Stimulated activated CD8-positive, alpha-beta memory T cell treated with anti-CD3 and anti-CD28 coated beads, Interleukin-15, amount 100 ng/mL, for 1 hour (primary cell): ENCODE results near the gene OR4B1.

Source experiments
- DNase-seq: peaks from one replicate; pipeline ENCODE4 v3.0.0-alpha.2; 2020; ENCODE audit warnings: low read depth

OR4B1 gene

GRCh38 chr11:48261600-48261999 lies 45.0 kb downstream of the OR4B1 start:
- DNase-seq, result no peak

- DNase-seq, result no peak
Measured at GRCh38 chr11:48263423-48263911, 46.9 kb downstream of the OR4B1 start, which contains the start of gene OR4X1. OR4X1 (plus strand) TSS chr11:48263861; CDS start chr11:48263861, 0 bp downstream.
